ENCODE results near the gene C3orf80. TPM values are rescaled to one million over a fixed set of nuclear protein-coding genes. Genes with fewer than 3 reads are reported as not detected.

C3orf80 gene
- total and polyA plus RNA-seq, 10 donors, result 0.07 to 2.7 (median 0.46) TPM

DNA sequence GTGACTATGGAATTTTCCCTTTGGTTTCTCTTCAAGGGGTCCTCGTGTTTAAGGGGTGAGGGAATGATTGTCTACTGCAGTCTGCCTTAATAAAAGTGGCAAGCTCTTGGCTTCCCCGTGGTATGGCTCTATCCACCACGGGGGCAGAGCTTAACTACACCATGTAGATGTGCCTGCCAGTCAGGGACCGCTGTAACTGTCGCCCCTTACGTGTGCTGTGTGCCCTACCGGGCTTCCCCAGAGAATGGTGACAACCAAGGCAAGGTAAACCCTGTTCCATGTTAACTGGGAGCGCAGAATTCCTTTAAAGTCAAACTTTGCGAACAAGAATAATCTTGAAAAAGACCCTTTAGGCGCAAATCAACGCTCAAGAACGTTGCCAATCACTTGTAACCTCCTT, 966 bp upstream of the C3orf80 start:
- no peak for DNase-seq
- Histone ChIP-seq H3K9me3 (no peaks in the 10 kb centered on the region), H3K4me1 (peaks cover 13 to 37% (median 27%) of the 10 kb centered on the region in 6 donors), H3K27ac (no peak overlapping the region), H3K36me3 (no peaks in the 10 kb centered on the region), H3K27me3 (replicated peaks in 1 of 7) (peaks cover 4 to 68% (median 35%) of the 10 kb centered on the region in 7 donors), H3K4me3 (no peak overlapping the region)
- TF ChIP-seq POLR2AphosphoS5 (IDR thresholded peaks at IDR 0.05), result no peak
- no peak for TF ChIP-seq POLR2A (IDR thresholded peaks at IDR 0.05)
- TF ChIP-seq, protein P1, sequence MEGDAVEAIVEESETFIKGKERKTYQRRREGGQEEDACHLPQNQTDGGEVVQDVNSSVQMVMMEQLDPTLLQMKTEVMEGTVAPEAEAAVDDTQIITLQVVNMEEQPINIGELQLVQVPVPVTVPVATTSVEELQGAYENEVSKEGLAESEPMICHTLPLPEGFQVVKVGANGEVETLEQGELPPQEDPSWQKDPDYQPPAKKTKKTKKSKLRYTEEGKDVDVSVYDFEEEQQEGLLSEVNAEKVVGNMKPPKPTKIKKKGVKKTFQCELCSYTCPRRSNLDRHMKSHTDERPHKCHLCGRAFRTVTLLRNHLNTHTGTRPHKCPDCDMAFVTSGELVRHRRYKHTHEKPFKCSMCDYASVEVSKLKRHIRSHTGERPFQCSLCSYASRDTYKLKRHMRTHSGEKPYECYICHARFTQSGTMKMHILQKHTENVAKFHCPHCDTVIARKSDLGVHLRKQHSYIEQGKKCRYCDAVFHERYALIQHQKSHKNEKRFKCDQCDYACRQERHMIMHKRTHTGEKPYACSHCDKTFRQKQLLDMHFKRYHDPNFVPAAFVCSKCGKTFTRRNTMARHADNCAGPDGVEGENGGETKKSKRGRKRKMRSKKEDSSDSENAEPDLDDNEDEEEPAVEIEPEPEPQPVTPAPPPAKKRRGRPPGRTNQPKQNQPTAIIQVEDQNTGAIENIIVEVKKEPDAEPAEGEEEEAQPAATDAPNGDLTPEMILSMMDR (IDR thresholded peaks at IDR 0.05 in 8 of 11, conservative IDR thresholded peaks at IDR 0.05 in 3 of 11), result no peak
- intact Hi-C loops (cut with DNase I; ENCODE audit: low total_unique reads), result no loop called here
- WGBS, 5 donors, result 17 to 35% (median 27%) methylated on average over 12 of the region's 12 CpGs

DNA sequence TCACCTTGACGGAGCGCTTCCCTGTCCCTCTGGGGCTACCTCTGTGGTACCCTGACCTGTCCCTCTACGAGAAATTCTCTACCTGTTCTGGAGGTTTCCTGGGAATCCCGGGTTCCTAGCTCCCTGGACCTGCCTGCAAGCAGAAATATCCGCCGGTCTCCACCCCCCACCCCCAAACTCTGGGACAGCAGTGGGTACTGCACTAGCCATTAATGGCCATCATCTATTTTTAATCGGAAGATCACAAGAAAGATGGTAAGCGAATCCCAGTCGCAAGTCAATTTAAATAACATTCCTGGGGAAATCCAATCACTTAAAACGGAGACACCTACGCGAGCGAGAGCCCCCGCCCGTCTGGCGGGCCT, 429 bp upstream of the C3orf80 start:
- Histone ChIP-seq H3K27ac (peak overlapping the region in 3 of 8 donors; percentile 37 to 62 (median 54)), H3K4me1 (peaks cover 13 to 37% (median 27%) of the 10 kb centered on the region in 6 donors), H3K9me3 (no peaks in the 10 kb centered on the region), H3K27me3 (replicated peaks in 1 of 7) (peaks cover 4 to 73% (median 35%) of the 10 kb centered on the region in 7 donors), H3K36me3 (no peaks in the 10 kb centered on the region), H3K4me3 (peak overlapping the region in 7 of 8 donors; percentile 49 to 83 (median 56))
- TF ChIP-seq POLR2A (IDR thresholded peaks at IDR 0.05) (no peak), POLR2AphosphoS5 (IDR thresholded peaks at IDR 0.05) (no peak)
- TF ChIP-seq, protein P1 (IDR thresholded peaks at IDR 0.05 in 8 of 11, conservative IDR thresholded peaks at IDR 0.05 in 3 of 11), result no peak
- DNase-seq, result no peak
- WGBS, 5 donors, result 5 to 13% (median 8%) methylated on average over 14 to 16 of the region's 16 CpGs
- intact Hi-C loops (cut with DNase I; ENCODE audit: low total_unique reads), result no loop called here

DNA sequence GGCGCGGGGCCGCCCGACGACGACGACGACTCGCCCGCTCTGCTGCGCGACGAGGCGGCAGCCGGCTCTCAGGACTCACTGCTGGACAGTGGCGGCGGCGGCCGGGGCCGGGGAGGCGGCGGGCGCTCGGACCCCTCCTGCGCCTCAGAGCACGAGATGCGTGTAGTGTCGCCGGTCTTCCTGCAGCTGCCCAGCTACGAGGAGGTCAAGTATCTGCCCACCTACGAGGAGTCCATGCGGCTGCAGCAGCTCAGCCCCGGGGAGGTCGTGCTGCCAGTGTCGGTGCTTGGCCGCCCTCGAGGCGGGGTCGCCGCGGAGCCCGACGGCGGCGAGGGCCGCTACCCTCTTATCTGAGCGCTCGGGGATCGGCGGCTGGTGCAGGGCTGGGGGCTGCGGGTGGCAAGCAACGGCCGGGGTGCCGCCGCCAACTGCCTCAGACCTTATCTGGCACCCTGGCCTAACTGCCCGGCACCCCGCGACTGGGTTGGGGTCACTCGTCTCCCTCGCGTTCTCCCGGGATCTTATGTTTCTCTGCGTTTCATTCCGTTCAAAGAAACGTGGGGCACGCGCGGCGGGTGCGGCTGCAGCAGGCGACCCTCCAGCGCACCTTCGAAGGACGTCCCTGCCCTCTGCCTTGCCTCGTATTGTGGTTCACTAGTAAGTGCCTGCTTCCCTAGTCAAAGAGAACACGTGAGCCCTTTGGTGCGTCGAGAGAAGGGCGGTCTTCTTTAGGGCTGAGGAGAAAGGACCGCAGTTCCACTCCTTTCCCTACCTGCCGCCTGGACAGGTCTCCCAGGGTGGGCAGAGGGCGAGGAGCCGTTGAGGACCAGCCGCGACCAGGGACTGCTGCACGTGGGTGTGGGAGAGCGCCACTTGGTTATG, 1.0 kb downstream of the C3orf80 start:
- peak overlapping the region in 2 of 8 donors; percentile 27 to 62 for H3K27ac ChIP-seq
- WGBS, 5 donors, result 2 to 4% (median 3%) methylated on average over 32 to 87 of the region's 87 CpGs

DNA sequence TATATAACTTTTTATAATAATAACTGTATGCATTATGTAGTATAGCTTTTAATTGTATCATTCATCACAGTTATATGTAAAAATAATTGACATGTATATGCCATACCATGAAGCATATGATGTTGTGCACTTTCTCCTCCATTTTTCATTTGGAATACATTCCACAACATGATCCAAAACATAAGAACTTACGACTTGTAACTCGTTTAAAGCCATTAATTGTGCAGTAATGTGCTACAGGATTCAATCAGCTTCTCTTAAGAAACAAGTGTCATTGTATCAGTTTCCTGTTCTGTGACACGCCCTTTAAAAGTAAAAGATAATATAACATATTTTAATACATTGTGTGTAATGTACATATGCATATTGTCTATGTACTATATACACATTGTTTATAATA, 2.2 kb downstream of the C3orf80 start:
- intact Hi-C loops (cut with DNase I; ENCODE audit: low total_unique reads), result no loop called here
- Histone ChIP-seq H3K27me3 (replicated peaks in 1 of 7) (peaks cover 4 to 80% (median 39%) of the 10 kb centered on the region in 7 donors), H3K9me3 (no peaks in the 10 kb centered on the region), H3K4me3 (no peak overlapping the region), H3K36me3 (no peaks in the 10 kb centered on the region), H3K4me1 (peaks cover 13 to 37% (median 27%) of the 10 kb centered on the region in 6 donors), H3K27ac (no peak overlapping the region)
- 25 to 49% (median 32%) methylated on average over 3 of the region's 3 CpGs for WGBS, 5 donors
- TF ChIP-seq POLR2AphosphoS5 (IDR thresholded peaks at IDR 0.05) (no peak), POLR2A (IDR thresholded peaks at IDR 0.05) (no peak)
- TF ChIP-seq, protein P1 (IDR thresholded peaks at IDR 0.05 in 8 of 11, conservative IDR thresholded peaks at IDR 0.05 in 3 of 11), result no peak
- DNase-seq, result no peak

More for the DNA sequence above, 1.0 kb downstream of the C3orf80 start:
- Histone ChIP-seq H3K36me3 (no peaks in the 10 kb centered on the region), H3K27me3 (replicated peaks in 1 of 7) (peaks cover 4 to 78% (median 39%) of the 10 kb centered on the region in 7 donors), H3K4me3 (peak overlapping the region; percentile 44 to 83 (median 53)), H3K4me1 (peaks cover 13 to 37% (median 27%) of the 10 kb centered on the region in 6 donors), H3K9me3 (no peaks in the 10 kb centered on the region)
- peak in 2 of 3 donors; percentile 5 to 10 for TF ChIP-seq POLR2AphosphoS5 (IDR thresholded peaks at IDR 0.05)
- no peak for TF ChIP-seq POLR2A (IDR thresholded peaks at IDR 0.05)
- intact Hi-C loops (cut with DNase I; ENCODE audit: low total_unique reads), result no loop called here
- DNase-seq, result no peak

Data from spleen (tissue), 11 donors.